Measurements from ENCODE around the gene ALKBH8.
A peak's percentile ranks its signal among the peaks of the same experiment; 100 is the strongest.

ALKBH8 gene

DNA sequence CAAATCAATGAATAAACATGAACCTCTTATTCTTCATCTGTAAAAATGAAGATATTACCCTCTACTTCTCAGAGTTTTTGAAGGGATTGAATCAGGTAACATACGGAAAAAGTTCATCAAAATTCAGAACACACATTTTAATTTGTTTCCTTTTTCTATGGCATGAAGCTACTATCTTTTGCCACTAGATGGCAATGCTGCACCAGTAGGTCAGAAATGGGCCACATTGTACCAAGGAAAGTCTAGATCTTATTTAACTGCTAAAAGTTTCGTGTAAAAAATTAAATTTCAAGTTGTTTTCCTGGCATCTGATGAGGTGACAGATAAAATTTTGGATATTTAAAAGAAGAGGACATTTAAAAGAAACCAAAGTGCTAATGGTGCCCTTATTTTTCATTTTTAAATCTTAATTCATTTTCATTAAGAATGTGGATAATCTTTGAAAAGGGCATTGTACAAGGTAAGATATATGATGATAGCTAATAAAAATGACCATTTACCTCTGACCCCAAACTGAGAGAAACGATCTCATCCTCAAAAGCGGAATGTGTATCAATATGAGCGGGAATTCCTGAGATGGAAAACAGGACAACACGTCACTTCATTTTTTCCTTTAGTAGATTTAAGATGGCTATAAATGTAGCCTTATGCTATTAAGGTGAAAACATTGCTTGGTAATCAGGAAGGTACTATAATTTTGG, 16.1 kb downstream of the ALKBH8 start:
- TF ChIP-seq, protein P1, sequence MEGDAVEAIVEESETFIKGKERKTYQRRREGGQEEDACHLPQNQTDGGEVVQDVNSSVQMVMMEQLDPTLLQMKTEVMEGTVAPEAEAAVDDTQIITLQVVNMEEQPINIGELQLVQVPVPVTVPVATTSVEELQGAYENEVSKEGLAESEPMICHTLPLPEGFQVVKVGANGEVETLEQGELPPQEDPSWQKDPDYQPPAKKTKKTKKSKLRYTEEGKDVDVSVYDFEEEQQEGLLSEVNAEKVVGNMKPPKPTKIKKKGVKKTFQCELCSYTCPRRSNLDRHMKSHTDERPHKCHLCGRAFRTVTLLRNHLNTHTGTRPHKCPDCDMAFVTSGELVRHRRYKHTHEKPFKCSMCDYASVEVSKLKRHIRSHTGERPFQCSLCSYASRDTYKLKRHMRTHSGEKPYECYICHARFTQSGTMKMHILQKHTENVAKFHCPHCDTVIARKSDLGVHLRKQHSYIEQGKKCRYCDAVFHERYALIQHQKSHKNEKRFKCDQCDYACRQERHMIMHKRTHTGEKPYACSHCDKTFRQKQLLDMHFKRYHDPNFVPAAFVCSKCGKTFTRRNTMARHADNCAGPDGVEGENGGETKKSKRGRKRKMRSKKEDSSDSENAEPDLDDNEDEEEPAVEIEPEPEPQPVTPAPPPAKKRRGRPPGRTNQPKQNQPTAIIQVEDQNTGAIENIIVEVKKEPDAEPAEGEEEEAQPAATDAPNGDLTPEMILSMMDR (IDR thresholded peaks at IDR 0.05) = peak; percentile 89

DNA sequence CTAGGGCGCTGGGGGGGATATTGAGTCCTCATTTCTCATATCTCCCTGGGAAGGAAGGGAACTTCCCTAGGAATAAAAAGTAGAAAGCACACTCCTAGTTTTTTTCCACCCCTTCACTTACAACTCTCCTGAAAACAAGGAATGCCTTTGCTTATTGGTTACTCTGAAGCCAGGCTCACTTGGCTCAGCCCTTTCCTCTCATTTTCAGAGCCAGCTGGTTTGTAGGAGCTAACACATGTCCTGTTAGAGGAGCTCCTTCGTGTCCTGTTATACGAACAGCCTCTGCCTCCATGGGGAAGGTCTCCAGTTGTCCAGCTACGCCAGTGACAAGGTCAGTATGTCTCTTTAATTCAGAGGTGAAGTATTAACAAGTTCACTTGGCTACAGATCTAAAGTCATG, 17.6 kb downstream of the ALKBH8 start:
- TF ChIP-seq, protein P1 (IDR thresholded peaks at IDR 0.05) = no peak

DNA sequence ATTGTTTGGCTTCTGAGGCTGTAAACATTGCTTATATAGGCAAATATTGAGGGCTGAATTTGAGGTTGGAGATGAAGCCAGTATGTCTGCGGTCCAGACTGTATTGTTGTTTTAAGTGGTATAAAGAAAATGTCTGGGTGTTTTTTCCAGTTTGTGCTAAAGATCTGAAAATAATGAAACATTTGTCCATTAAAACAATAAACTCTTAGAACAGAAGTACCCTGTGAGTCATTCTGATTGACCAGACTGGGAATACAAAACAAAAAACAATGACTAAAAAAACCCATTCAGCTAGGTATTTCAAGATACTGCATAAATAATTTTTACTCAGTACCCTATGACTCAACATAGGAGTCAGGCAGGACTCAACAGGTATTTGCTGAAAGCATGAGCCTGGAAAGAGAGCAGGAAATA, 20.4 kb downstream of the ALKBH8 start:
- TF ChIP-seq, protein P1 (IDR thresholded peaks at IDR 0.05) = no peak

DNA sequence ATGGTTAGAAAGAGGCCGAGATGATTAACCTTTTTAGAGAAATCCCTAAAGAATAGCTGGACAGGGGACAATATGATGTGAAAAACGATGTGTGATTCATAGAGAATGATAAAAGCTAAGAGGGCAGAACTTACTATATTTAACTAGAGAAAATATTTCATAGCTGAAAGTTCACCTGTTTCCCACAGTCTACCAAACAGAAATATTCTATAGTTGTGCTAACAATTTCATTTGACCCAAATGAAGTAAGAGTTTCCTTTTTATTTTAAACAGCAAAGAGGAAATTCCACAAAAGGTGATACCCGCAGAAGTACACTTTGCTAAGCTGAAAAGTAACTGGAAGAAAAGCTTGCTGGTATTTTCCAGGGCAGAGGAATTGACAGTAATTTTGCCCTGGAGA, 26.7 kb downstream of the ALKBH8 start:
- TF ChIP-seq, protein P1 (IDR thresholded peaks at IDR 0.05) = no peak

DNA sequence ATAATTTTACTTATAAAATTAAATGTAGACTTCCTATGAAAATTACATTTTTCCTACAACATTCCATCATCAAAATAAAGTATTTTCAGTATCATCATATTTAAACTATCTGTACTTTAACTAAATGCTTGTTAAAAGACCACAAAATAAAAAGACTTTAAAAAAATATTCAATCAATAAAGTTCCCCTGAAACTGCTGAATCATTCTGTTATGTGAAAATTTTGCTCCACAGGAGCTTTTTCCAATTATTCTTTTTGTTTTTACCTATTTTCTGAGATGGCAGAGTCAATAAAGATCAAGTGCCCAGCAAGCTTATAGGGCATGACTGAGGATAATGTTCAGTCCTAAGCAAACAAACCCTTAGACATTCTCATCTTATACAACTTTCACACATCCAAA, 27.3 kb downstream of the ALKBH8 start:
- TF ChIP-seq, protein P1 (IDR thresholded peaks at IDR 0.05) = no peak

DNA sequence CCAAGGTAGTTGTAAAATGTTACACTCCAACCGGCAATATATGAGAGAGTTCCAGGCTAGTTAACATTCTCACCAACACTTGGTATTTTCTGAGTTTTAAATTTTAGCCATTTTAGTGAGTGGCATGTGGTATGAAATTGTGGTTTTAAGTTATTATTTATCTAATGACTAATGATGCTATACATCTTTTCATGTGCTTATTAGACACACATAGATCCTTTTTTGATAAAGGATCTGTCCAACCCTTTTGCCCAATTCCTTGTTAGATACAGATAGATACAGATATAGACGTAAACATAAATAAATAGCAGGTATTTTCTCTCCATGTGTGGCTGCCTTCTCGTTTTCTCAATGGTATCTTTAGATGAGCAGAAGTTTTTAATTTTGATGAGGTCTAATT, 39.3 kb downstream of the ALKBH8 start:
- TF ChIP-seq, protein P1 (IDR thresholded peaks at IDR 0.05) = no peak

DNA sequence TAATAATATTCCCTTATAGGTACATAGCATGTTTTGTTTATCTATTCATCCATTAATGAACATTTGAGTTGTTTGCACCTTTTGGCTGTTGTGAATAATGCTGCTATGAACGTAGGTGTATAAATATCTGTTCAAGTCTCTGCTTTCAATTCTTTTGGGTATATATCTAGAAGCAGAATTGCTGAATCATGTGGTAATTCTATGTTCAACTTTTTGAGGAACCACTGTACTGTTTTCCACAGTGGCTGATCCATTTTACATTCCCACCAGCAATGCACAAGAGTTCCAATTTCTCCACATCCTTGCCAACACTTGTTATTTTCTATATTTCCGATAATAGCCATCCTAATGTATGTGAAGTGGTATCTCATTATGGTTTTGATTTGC, 56.7 kb downstream of the ALKBH8 start:
- TF ChIP-seq, protein P1 (IDR thresholded peaks at IDR 0.05) = no peak

Measured in LNCAP (cell line).